ENCODE data around the gene TVP23C. TPM values are rescaled to one million over a fixed set of nuclear protein-coding genes. Genes with fewer than 3 reads are reported as not detected.
A peak's percentile ranks its signal among the peaks of the same experiment; 100 is the strongest.

Gene TVP23C
- total RNA-seq, 1 donor from 2014 or later: 30.8 TPM

DNA sequence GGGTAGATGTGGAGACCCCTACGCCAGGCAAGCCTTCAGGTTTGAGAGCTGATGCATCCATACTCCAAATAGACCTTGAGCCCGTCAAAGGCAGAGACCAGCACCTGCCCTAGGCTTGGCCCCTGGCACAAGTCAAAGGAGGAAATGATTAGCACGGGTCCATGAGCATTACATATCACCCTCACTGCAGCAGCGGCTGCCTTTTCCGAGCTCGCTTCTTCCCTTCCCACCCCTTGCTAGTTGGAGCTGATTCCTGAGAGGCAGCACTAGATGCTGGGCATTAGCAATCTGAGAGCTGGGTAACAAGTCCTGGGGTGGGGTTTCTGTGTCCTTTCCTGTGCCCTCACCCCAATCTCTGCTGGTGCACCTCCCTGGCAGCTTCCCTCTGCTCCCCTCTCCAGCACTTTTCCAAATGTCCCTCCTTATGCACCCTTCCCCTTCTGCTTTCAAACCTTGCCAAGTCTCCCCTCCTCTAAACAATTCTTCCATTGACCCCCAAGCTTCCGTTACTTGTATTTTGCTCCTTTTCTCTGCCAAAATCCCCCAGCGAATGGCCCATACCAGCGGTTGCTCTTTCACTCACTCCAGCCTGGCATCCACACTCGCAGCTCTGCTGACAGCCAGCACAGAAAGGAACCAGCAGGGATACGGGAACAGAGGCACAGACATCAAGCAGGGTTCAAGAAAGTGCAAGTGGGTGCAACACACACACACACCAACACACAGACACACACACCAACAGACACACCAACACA, 98.9 kb downstream of the TVP23C start:
- Histone ChIP-seq H2AFZ (ENCODE audit: low read depth, low read length) (no peak overlapping the region), H3K4me2 (ENCODE audit: low read length) (peak overlapping the region; percentile 62), H3K4me3 (ENCODE audit: insufficient read depth, low read depth, low read length) (no peak overlapping the region), H3K79me2 (ENCODE audit: insufficient read depth, low read length) (no peaks in the 10 kb centered on the region), H3K9me3 (ENCODE audit: insufficient read depth, low read depth, low read length) (no peaks in the 10 kb centered on the region), H3K4me1 (ENCODE audit: insufficient read depth, low read length) (peaks cover 27% of the 10 kb centered on the region), H3K9ac (ENCODE audit: low read length) (peak overlapping the region; percentile 28), H3K36me3 (ENCODE audit: insufficient read depth, low read length) (no peaks in the 10 kb centered on the region), H3K27me3 (ENCODE audit: insufficient read depth, low read length) (no peaks in the 10 kb centered on the region), H4K20me1 (ENCODE audit: insufficient read depth, low read length) (peaks cover 34% of the 10 kb centered on the region), H3K27ac (ENCODE audit: low read depth, low read length) (no peak overlapping the region)
- Mint-ChIP-seq H3K27me3 (ENCODE audit: low read depth, unreplicated experiment) (no peaks in the 10 kb centered on the region), H3K4me1 (ENCODE audit: low read depth, unreplicated experiment) (peaks cover 15% of the 10 kb centered on the region), H3K36me3 (ENCODE audit: low read depth, unreplicated experiment) (peaks cover 9% of the 10 kb centered on the region), H3K27ac (ENCODE audit: unreplicated experiment) (no peak overlapping the region), H3K9me3 (ENCODE audit: unreplicated experiment) (peaks cover 2% of the 10 kb centered on the region), H3K4me3 (ENCODE audit: unreplicated experiment) (no peak overlapping the region)
- DNase-seq (ENCODE audit: low read depth) (no peak), FAIRE-seq (no peak)
- TF ChIP-seq EZH2 (IDR thresholded peaks at IDR 0.05; ENCODE audit: insufficient read depth, low read length): no peak

DNA sequence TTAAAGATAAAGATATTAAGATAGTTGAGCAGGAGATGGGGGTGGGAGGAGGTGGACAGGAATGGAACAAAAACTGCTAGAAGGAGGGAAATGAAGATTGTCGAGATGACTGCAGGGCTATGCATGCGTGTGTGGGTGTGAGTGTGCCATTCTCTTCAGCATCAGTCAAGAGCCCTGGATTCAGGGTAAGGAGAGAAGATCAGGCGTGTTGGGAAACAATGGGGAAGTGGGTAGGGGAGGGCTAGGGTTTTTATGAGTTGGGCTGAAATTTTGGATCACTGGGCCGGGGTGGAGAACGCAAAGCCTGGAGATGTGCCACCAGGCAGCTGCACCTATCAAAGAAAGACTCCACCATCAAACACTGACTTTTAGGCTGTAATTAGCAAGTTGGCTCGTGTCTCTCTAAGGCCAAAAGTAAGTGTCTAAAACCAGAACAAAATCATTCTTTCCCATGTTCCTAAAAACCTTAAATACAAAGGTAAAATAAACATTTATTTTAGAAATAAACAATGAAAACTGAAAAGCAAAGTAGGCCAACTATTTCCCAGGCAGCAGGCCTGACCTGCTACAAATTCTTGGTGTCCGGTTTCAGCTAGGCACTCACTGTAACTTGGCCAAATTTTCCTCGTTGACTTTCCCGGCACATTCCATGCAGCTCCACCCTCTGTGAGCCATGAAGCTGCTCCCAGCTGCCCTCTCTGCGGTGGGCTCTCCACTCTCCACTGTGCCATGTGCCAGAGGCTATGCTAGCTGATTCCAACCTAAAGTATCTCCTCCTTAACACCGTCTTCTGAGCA, 100.1 kb downstream of the TVP23C start:
- Histone ChIP-seq H3K4me3 (ENCODE audit: insufficient read depth, low read depth, low read length) (no peak overlapping the region), H3K27ac (ENCODE audit: low read depth, low read length) (peak overlapping the region; percentile 67), H3K36me3 (ENCODE audit: insufficient read depth, low read length) (no peaks in the 10 kb centered on the region), H3K4me2 (ENCODE audit: low read length) (peak overlapping the region; percentile 62), H4K20me1 (ENCODE audit: insufficient read depth, low read length) (peaks cover 29% of the 10 kb centered on the region), H3K27me3 (ENCODE audit: insufficient read depth, low read length) (no peaks in the 10 kb centered on the region), H3K9me3 (ENCODE audit: insufficient read depth, low read depth, low read length) (no peaks in the 10 kb centered on the region), H2AFZ (ENCODE audit: low read depth, low read length) (no peak overlapping the region), H3K4me1 (ENCODE audit: insufficient read depth, low read length) (peaks cover 22% of the 10 kb centered on the region), H3K9ac (ENCODE audit: low read length) (peak overlapping the region; percentile 45), H3K79me2 (ENCODE audit: insufficient read depth, low read length) (no peaks in the 10 kb centered on the region)
- DNase-seq (ENCODE audit: low read depth) (peak; percentile 91), FAIRE-seq (peak; percentile 79)
- H3K27ac Mint-ChIP-seq (ENCODE audit: unreplicated experiment): no peak overlapping the region
- no peak for TF ChIP-seq EZH2 (IDR thresholded peaks at IDR 0.05; ENCODE audit: insufficient read depth, low read length)
- TF ChIP-seq, protein P1, sequence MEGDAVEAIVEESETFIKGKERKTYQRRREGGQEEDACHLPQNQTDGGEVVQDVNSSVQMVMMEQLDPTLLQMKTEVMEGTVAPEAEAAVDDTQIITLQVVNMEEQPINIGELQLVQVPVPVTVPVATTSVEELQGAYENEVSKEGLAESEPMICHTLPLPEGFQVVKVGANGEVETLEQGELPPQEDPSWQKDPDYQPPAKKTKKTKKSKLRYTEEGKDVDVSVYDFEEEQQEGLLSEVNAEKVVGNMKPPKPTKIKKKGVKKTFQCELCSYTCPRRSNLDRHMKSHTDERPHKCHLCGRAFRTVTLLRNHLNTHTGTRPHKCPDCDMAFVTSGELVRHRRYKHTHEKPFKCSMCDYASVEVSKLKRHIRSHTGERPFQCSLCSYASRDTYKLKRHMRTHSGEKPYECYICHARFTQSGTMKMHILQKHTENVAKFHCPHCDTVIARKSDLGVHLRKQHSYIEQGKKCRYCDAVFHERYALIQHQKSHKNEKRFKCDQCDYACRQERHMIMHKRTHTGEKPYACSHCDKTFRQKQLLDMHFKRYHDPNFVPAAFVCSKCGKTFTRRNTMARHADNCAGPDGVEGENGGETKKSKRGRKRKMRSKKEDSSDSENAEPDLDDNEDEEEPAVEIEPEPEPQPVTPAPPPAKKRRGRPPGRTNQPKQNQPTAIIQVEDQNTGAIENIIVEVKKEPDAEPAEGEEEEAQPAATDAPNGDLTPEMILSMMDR (IDR thresholded peaks at IDR 0.05; ENCODE audit: insufficient read depth, low read depth, low read length): no peak
- H3K4me1 Mint-ChIP-seq (ENCODE audit: low read depth, unreplicated experiment): peaks cover 10% of the 10 kb centered on the region
- H3K9me3 Mint-ChIP-seq (ENCODE audit: unreplicated experiment): peaks cover 3% of the 10 kb centered on the region
- no peaks in the 10 kb centered on the region for H3K27me3 Mint-ChIP-seq (ENCODE audit: low read depth, unreplicated experiment)
- peak overlapping the region; percentile 5 for H3K4me3 Mint-ChIP-seq (ENCODE audit: unreplicated experiment)
- H3K36me3 Mint-ChIP-seq (ENCODE audit: low read depth, unreplicated experiment): peaks cover 8% of the 10 kb centered on the region

DNA sequence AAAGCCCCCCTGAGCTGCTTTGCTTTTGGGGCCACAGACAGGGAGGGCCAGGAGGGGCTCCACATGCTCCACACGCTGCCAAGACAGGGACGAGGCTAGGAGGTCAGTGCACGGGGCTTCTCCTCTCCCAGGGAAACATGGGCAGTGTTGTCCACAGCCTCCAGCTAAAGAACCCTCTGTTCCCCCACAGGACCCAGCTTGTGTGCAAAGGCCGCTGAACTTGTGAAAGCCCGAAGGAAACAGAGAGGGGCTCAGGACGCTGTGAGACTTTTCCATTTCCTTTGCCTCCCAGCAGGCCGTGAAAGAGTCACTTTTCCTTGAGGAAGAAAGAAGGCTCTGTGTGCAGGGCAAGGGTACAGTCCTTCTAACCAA, 105.6 kb downstream of the TVP23C start:
- Mint-ChIP-seq H3K4me3 (ENCODE audit: unreplicated experiment) (no peak overlapping the region), H3K36me3 (ENCODE audit: low read depth, unreplicated experiment) (peaks cover 14% of the 10 kb centered on the region), H3K4me1 (ENCODE audit: low read depth, unreplicated experiment) (peaks cover 17% of the 10 kb centered on the region), H3K27me3 (ENCODE audit: low read depth, unreplicated experiment) (no peaks in the 10 kb centered on the region), H3K27ac (ENCODE audit: unreplicated experiment) (peak overlapping the region; percentile 81), H3K9me3 (ENCODE audit: unreplicated experiment) (peaks cover 11% of the 10 kb centered on the region)
- DNase-seq (ENCODE audit: low read depth): no peak
- no peaks in the 10 kb centered on the region for H3K9me3 ChIP-seq (ENCODE audit: insufficient read depth, low read depth, low read length)
- H2AFZ ChIP-seq (ENCODE audit: low read depth, low read length): no peak overlapping the region
- FAIRE-seq: no peak
- peaks cover 24% of the 10 kb centered on the region for H3K4me1 ChIP-seq (ENCODE audit: insufficient read depth, low read length)
- H3K36me3 ChIP-seq (ENCODE audit: insufficient read depth, low read length): no peaks in the 10 kb centered on the region
- no peaks in the 10 kb centered on the region for H3K79me2 ChIP-seq (ENCODE audit: insufficient read depth, low read length)
- H3K4me3 ChIP-seq (ENCODE audit: insufficient read depth, low read depth, low read length): no peak overlapping the region
- no peaks in the 10 kb centered on the region for H3K27me3 ChIP-seq (ENCODE audit: insufficient read depth, low read length)
- peak overlapping the region; percentile 52 for H3K27ac ChIP-seq (ENCODE audit: low read depth, low read length)
- TF ChIP-seq, protein P1 (IDR thresholded peaks at IDR 0.05; ENCODE audit: insufficient read depth, low read depth, low read length): no peak
- no peak for TF ChIP-seq EZH2 (IDR thresholded peaks at IDR 0.05; ENCODE audit: insufficient read depth, low read length)
- peak overlapping the region; percentile 73 for H3K4me2 ChIP-seq (ENCODE audit: low read length)
- H4K20me1 ChIP-seq (ENCODE audit: insufficient read depth, low read length): no peaks in the 10 kb centered on the region
- H3K9ac ChIP-seq (ENCODE audit: low read length): peak overlapping the region; percentile 55

All from astrocyte (in vitro differentiated cells and primary cell).